Gastrocnemius medialis (tissue), 4 donors: ENCODE measurements around the gene DAZ4. TPM values are rescaled to one million over a fixed set of nuclear protein-coding genes. Genes with fewer than 3 reads are reported as not detected.
"Not testable (repeated sequence)": the region's sequence is repeated elsewhere in the genome, so short reads cannot be mapped to it uniquely, and the experiment has no call there.

ENCODE experiments used
- ATAC-seq, 2 donors: fragments of 150-250 bp; one replicate each; pipeline ENCODE4 v1.9.1; 2016
- DNase-seq, 2 donors: peaks; one replicate each; pipeline ENCODE4 v3.0.0-alpha.2; 2019
- H3K27ac ChIP-seq, 4 donors: fragments of 200-600 bp; sonication (generic); 1 replicate in 1 of 4; 2 replicates in 3 of 4; pipeline ENCODE4 v1.5.1; 2016 to 2018; ENCODE audit warnings: mild to moderate bottlenecking in 2 of 4, moderate library complexity in 1 of 4
- H3K27me3 ChIP-seq, 3 donors: fragments of 200-600 bp; sonication (generic) in 2 of 3; 1 replicate in 1 of 3; 2 replicates in 2 of 3; pipeline versions ENCODE4 v1.5.1 to v1.6.0; 2016 to 2019; ENCODE audit warnings: mild to moderate bottlenecking in 1 of 3, moderate library complexity in 1 of 3
- H3K36me3 ChIP-seq, 2 donors: fragments of 200-600 bp; sonication (generic) in 1 of 2; one replicate each; pipeline ENCODE4 v1.5.1; 2017 to 2018
- H3K4me1 ChIP-seq, 2 donors: fragments of 200-600 bp; sonication (generic) in 1 of 2; one replicate each; pipeline ENCODE4 v1.5.1; 2016 to 2017; ENCODE audit warnings: mild to moderate bottlenecking in 2 of 2
- H3K4me3 ChIP-seq, 4 donors: fragments of 200-600 bp; sonication (generic) in 3 of 4; 1 replicate in 1 of 4; 2 replicates in 3 of 4; pipeline ENCODE4 v1.5.1; 2016 to 2019; ENCODE audit warnings: mild to moderate bottlenecking in 2 of 4
- H3K9me3 ChIP-seq, 3 donors: fragments of 200-600 bp; sonication (generic) in 2 of 3; 1 replicate in 1 of 3; 2 replicates in 2 of 3; pipeline ENCODE4 v1.5.1; 2016 to 2019
- in situ Hi-C, 4 donors: fragments of 200-750 bp; cut with MboI; loops; one replicate each; pipeline versions ENCODE4 v1.15.0 to v1.8.0; 2017; ENCODE audit warnings: low sequenced_read_pairs in 4 of 4
- intact Hi-C: fragments of 100-400 bp; cut with DNase I; formaldehyde crosslinking; loops from one replicate; pipeline ENCODE4 v1.15.1; 2023; ENCODE audit warnings: low total_unique reads
- total RNA-seq, 4 donors: library from RNA; depleted of rRNA; stranded (reverse); fragments of >200 nt; gene quantifications; one replicate each; pipeline versions ENCODE4 v1.1.0 to v1.2.3, GENCODE V29; 2016

The DAZ4 gene
- not detected for total RNA-seq

- H3K27ac ChIP-seq, ATAC-seq, H3K4me3 ChIP-seq, H3K27me3 ChIP-seq, in situ Hi-C loops, DNase-seq, intact Hi-C loops, H3K4me1 ChIP-seq, H3K36me3 ChIP-seq, H3K9me3 ChIP-seq: not testable (repeated sequence)
Observed at GRCh38 chrY:24833619-24834018, at the start of gene DAZ4. TSS of gene DAZ4 (plus strand) at chrY:24833919. CDS start at chrY:24834127, 208 bp downstream.

DNA sequence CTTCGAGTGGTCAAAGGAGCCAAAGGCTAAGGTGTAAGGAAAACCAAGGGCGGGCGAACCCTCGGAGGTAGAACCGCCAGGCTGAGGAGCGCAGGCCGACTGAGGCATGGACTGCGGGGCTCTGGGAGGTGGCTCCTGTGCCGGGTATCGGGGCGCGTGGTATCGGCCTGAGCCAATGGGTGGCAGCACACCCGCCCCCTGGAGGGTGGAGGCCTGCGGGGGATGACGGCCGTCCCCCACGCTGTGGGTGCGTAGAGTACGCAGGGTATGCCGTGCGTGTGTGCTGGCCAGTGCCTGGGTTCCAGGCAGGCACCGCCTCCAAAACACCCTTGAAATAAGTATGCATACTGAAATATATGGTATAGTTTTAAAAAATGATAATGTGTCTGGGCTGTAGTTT lies 20.4 kb upstream of the DAZ4 start, which contains the start of gene DAZ3:
DAZ3 (minus strand) TSS at position 101 of the 400 bp plus-strand sequence. CDS start 208 bp downstream, outside the sequence.
- H3K36me3 ChIP-seq, H3K27ac ChIP-seq, H3K4me1 ChIP-seq, DNase-seq, H3K4me3 ChIP-seq, in situ Hi-C loops, H3K9me3 ChIP-seq, ATAC-seq, H3K27me3 ChIP-seq, intact Hi-C loops: not testable (repeated sequence)

- H3K36me3 ChIP-seq, H3K4me3 ChIP-seq, H3K4me1 ChIP-seq, H3K9me3 ChIP-seq, ATAC-seq, DNase-seq, intact Hi-C loops, in situ Hi-C loops, H3K27me3 ChIP-seq, H3K27ac ChIP-seq: not testable (repeated sequence)
Observed at GRCh38 chrY:24821836-24822235, 11.9 kb upstream of the DAZ4 start.

DNA sequence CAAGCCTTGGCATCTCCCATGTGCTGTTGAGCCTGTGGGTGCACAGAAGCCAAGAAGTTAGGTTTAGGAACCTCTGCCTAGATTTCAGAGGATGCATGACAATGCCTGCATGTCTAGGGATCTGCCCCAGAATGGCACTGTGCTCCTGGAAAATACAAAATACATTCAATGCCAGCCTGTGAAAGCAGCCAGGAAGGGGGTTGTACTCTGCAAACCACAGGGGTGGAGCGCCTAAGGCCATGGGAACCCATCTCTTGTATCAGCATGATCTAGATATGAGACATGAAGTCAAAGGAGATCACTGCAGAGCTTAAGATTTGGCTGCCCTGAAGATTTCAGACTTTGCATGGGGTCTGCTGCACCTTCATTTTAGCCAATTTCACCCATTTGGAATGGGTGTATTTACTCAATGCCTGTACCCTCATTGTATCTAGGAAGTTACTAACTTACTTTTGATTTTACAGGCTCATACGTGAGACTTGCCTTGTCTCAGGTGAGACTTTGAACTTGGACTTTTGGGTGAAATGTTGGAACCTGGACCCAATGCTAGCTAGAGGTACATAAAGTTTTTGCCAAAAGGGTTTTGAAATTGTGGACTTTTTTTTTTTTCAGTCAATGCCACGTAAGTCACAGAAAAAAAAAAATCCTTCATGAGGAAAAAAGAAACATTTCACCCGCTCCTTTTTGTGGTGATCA lies 9.4 kb upstream of the DAZ4 start:
- in situ Hi-C loops, ATAC-seq, H3K27ac ChIP-seq, H3K4me3 ChIP-seq, DNase-seq, intact Hi-C loops, H3K4me1 ChIP-seq, H3K36me3 ChIP-seq, H3K9me3 ChIP-seq, H3K27me3 ChIP-seq: not testable (repeated sequence)

GRCh38 chrY:24825069-24825468 lies 8.7 kb upstream of the DAZ4 start:
- H3K9me3 ChIP-seq, in situ Hi-C loops: not testable (repeated sequence)

More at GRCh38 chrY:24825069-24825468, 8.7 kb upstream of the DAZ4 start:
- H3K36me3 ChIP-seq, H3K4me1 ChIP-seq, H3K27ac ChIP-seq, intact Hi-C loops, H3K27me3 ChIP-seq, DNase-seq, H3K4me3 ChIP-seq, ATAC-seq: not testable (repeated sequence)

Other genes with a start within 250 kb of the DAZ4 start
- not detected for gene BPY2B, start 215.9 kb upstream of the DAZ4 start, total RNA-seq
- gene DAZ3, start 20.5 kb upstream of the DAZ4 start, total RNA-seq: not detected
- gene BPY2C, start 218.2 kb downstream of the DAZ4 start, total RNA-seq: not detected